IMR-90 (cell line): Measurements from ENCODE around the gene IL17RE.

ENCODE experiments used
- POLR2A ChIP-seq: IDR thresholded peaks from 2 replicates; pipeline ENCODE4 v1.6.1; 2012; ENCODE audit warnings: mild to moderate bottlenecking, low read depth, low read length
- TF ChIP-seq, protein P1 (sequence below): conservative IDR thresholded peaks from 2 replicates; pipeline ENCODE4 v1.5.1; 2012; ENCODE audit warnings: mild to moderate bottlenecking, low read depth, low read length, improper control_type of control experiment

DNA sequence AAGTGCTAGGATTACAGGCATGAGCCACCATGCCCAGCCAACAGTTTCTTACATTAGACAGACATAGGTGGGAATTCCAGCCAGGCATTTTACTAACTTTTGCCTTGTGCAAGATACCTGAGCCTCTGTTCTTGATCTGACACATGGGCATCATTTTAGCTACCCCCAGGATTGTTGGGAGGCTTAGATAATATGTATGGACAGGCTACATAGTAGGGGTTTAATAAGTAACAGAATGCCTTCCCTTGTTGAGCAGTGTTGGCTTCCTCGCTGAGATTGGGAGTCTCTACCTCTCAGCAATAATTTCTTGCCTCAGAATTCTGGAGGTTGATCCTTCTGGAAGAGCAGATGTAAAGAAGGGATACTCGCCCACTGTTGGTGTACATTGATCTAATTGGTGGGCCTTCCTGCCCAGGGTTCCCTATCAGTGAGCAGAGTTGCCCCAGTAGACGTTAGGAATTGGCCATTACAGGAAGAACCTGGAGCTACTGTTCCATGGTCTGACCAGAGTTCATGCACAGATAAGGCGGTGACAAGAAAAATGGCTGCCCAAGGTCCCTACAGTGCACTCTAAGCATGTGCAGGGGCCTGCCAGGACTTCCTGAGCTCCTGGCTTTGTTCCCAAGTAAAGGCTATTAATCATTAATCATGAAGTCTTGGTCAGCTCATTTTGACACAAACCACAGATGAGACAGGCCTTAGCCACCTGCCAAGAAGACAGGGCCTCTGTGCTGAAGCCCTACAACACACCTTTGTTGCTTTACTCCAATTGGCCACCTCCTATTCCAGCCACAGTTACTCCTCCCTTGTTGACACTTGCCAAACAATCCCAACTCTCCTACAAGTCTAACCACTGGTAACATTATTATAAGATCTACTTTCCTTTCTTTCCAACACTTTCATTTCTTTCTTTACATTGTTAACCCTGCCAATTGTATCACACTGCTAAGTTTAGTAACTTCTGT lies 5.0 kb upstream of the IL17RE start:
- TF ChIP-seq, protein P1, sequence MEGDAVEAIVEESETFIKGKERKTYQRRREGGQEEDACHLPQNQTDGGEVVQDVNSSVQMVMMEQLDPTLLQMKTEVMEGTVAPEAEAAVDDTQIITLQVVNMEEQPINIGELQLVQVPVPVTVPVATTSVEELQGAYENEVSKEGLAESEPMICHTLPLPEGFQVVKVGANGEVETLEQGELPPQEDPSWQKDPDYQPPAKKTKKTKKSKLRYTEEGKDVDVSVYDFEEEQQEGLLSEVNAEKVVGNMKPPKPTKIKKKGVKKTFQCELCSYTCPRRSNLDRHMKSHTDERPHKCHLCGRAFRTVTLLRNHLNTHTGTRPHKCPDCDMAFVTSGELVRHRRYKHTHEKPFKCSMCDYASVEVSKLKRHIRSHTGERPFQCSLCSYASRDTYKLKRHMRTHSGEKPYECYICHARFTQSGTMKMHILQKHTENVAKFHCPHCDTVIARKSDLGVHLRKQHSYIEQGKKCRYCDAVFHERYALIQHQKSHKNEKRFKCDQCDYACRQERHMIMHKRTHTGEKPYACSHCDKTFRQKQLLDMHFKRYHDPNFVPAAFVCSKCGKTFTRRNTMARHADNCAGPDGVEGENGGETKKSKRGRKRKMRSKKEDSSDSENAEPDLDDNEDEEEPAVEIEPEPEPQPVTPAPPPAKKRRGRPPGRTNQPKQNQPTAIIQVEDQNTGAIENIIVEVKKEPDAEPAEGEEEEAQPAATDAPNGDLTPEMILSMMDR: no peak
- no peak for TF ChIP-seq POLR2A
